GM12878 (cell line): ENCODE results near the gene RRP36. TPM values are rescaled to one million over a fixed set of nuclear protein-coding genes. Genes with fewer than 3 reads are reported as not detected.

Experiments used
- ATAC-seq: fragments of 200-7000 bp; cut with Tn5 transposase; 3 replicates; pipeline ENCODE4 v1.9.1; 2020; ENCODE audit warnings: mild to moderate bottlenecking, moderate library complexity
- BruUV-seq: library from RNA; stranded (reverse); fragments of 400-500 nt; replicated peaks from 2 replicates; lab custom pipeline; 2021; lab: Mats Ljungman, UMichigan
- CTCF ChIA-PET: fragments of 300-600 bp; sonication (Branson Sonifier 250); formaldehyde crosslinking; extraction: SDS; loops from one replicate; lab custom pipeline; 2021; ENCODE audit warnings: inconsistent platforms; lab: Yijun Ruan, JAX
- POLR2A ChIA-PET: fragments of 350-600 bp; formaldehyde crosslinking; extraction: SDS; loops from one replicate; lab custom pipeline; 2021; ENCODE audit warnings: inconsistent platforms; lab: Charles Lee
- RAD21 ChIA-PET: fragments of 300-600 bp; sonication (Branson Sonifier 250); formaldehyde crosslinking; loops from one replicate; lab custom pipeline; 2023; ENCODE audit warnings: antibody characterized with exemption; ENCODE audit not compliant: unreplicated experiment; lab: Charles Lee
- SMC1A ChIA-PET: fragments of 300-600 bp; sonication (Branson Sonifier 250); formaldehyde crosslinking; loops from one replicate; lab custom pipeline; 2023; ENCODE audit not compliant: unreplicated experiment, uncharacterized antibody; lab: Charles Lee
- DNase-seq: peaks from one replicate; pipeline ENCODE4 v3.0.0-alpha.2; 2011; ENCODE audit warnings: low read depth, low spot score
- FAIRE-seq: peaks from 3 replicates; lab custom pipeline; 2011; peaks lifted over from hg19 to GRCh38; lab: Jason Lieb, UNC
- H2AFZ ChIP-seq: 2 replicates; pipeline ENCODE4 v1.6.0; 2011; ENCODE audit warnings: low read depth, low read length, control low read depth; ENCODE audit not compliant: control insufficient read depth
- H3K27ac ChIP-seq: 2 replicates; pipeline ENCODE4 v1.5.1; 2011; ENCODE audit warnings: control low read depth; ENCODE audit not compliant: control insufficient read depth, insufficient read depth
- H3K27me3 ChIP-seq, 2 experiments: replicated peaks in 1 of 2; 2 replicates each; pipeline versions ENCODE4 v1.6.0 to v1.6.1; 2011; ENCODE audit warnings: low read length in 1 of 2; ENCODE audit not compliant: control insufficient read depth in 2 of 2, insufficient read depth in 2 of 2
- H3K36me3 ChIP-seq, 2 experiments: 2 replicates each; pipeline ENCODE4 v1.5.1; 2011; ENCODE audit warnings: low read length in 1 of 2; ENCODE audit not compliant: control insufficient read depth in 2 of 2, insufficient read depth in 2 of 2
- H3K4me1 ChIP-seq: 2 replicates; pipeline ENCODE4 v1.6.1; 2011; ENCODE audit warnings: mild to moderate bottlenecking, low read length, moderate library complexity, mixed read lengths; ENCODE audit not compliant: control insufficient read depth, insufficient read depth
- H3K4me2 ChIP-seq: 2 replicates; pipeline ENCODE4 v1.6.0; 2011; ENCODE audit warnings: control low read depth; ENCODE audit not compliant: control insufficient read depth, insufficient read depth
- H3K4me3 ChIP-seq: fragments of 200-600 bp; sonication (generic); 2 replicates; pipeline ENCODE4 v1.5.1; 2016
- H3K79me2 ChIP-seq: 2 replicates; pipeline ENCODE4 v1.6.0; 2011; ENCODE audit warnings: low read length; ENCODE audit not compliant: control insufficient read depth, insufficient read depth
- H3K9ac ChIP-seq: 2 replicates; pipeline ENCODE4 v1.8.0; 2011; ENCODE audit warnings: low read length, control low read depth, mixed read lengths; ENCODE audit not compliant: control insufficient read depth, insufficient read depth
- H3K9me3 ChIP-seq: replicated peaks from 3 replicates; pipeline ENCODE4 v1.5.1; 2011; ENCODE audit warnings: mild to moderate bottlenecking, low read length; ENCODE audit not compliant: control insufficient read depth, insufficient read depth
- H4K20me1 ChIP-seq: 2 replicates; pipeline ENCODE4 v1.6.0; 2011; ENCODE audit not compliant: control insufficient read depth, insufficient read depth
- CHD1 ChIP-seq: IDR thresholded peaks from 2 replicates; pipeline ENCODE4 v1.6.1; 2012; ENCODE audit warnings: low read depth, low read length, improper control_type of control experiment
- CREM ChIP-seq: IDR thresholded peaks from 2 replicates; pipeline ENCODE4 v1.6.1; 2014; ENCODE audit warnings: antibody characterized with exemption, low read depth
- PAX8 ChIP-seq: fragments of 450-650 bp; IDR thresholded peaks from 2 replicates; pipeline ENCODE4 v1.6.1; 2017; ENCODE audit warnings: mild to moderate bottlenecking, moderate library complexity
- SUZ12 ChIP-seq: fragments of 200-600 bp; sonication (generic); IDR thresholded peaks from one replicate; pipeline ENCODE4 v1.6.1; 2018; ENCODE audit warnings: antibody characterized with exemption, mild to moderate bottlenecking; ENCODE audit not compliant: unreplicated experiment
- WGBS: methylation state at CpG from one replicate; pipeline ENCODE4 v1.1.6; 2016; ENCODE audit warnings: low lambda C conversion rate; ENCODE audit not compliant: insufficient replicate concordance, insufficient coverage; ENCODE audit errors: missing lambda C conversion rate; 5-methylcytosine and 5-hydroxymethylcytosine counted together
- in situ Hi-C: fragments of 300-500 bp; cut with MboI; formaldehyde crosslinking; loops from 9 replicates; pipeline ENCODE4 v1.14.3; 2018; ENCODE audit warnings: mixed read lengths
- intact Hi-C: fragments of 100-400 bp; cut with micrococcal nuclease; formaldehyde crosslinking; loops from one replicate; pipeline ENCODE4 v1.14.2; 2022; ENCODE audit not compliant: unreplicated experiment
- polyA plus RNA-seq, 11 experiments: library from polyadenylated mRNA; depleted of rRNA in 4 of 11; unstranded in 6 of 11; stranded (reverse) in 5 of 11; fragments of >200 nt; fragmentation: Nextera tagmentation in 4 of 11; fragmentation: Illumina TruSeq in 1 of 11; extraction: Ambion mirVana in 4 of 11; extraction: Trizol in 1 of 11; gene quantifications; 1 replicate in 1 of 11; 2 replicates in 10 of 11; pipeline versions ENCODE4 v1.2.1 to v1.2.3, GENCODE V29; 2011 to 2016; ENCODE audit warnings: inconsistent platforms in 2 of 11, missing spikeins in 2 of 11, low read depth in 1 of 11
- total RNA-seq, 4 experiments: library from RNA; depleted of rRNA in 3 of 4; stranded (reverse); fragments of >200 nt in 3 of 4; fragmentation: Illumina TruSeq in 1 of 4; extraction: Trizol in 1 of 4; gene quantifications; 2 replicates each; pipeline versions ENCODE4 v1.2.1 to v1.2.3, GENCODE V29; 2013 to 2021

RRP36 gene
- total and polyA plus RNA-seq, 10 of the 15 experiments (the other 5 are each of a cell fraction or from before 2014, with no cell fraction given) = 17.6 to 101 (median 69.7) TPM

DNA sequence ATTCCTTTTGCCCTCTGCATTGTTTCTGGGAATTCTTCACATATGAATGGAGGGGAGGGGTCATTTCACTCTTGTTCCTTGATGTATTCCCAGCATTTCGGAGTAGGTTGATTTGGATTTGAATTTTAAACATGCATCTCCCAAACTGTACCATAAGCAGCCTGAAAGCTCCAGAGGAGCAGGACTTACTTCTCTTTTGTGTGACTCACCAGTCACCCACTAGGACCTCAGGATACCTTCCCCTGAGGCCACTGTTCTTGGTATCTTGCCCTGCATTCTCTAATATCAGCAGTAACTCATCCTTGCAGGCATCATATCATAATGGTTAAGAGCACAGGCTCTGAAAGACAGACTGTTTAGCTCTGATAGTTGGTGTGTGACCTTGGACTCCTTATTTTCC, 37.1 kb downstream of the RRP36 start:
- no peaks in the 10 kb centered on the region for H3K9me3 ChIP-seq
- no peaks in the 10 kb centered on the region for H3K27me3 ChIP-seq
- H3K4me3 ChIP-seq = peak overlapping the region; percentile 95
- no peaks in the 10 kb centered on the region; a peak in 2 of 4 replicates for H3K36me3 ChIP-seq
- intact Hi-C loops = loop anchor here (5.0 kb wide), 1 partner anchor 156 kb away; no protein-coding TSS in a partner anchor
- ATAC-seq (no peak), FAIRE-seq (peak; percentile 18), DNase-seq (no peak)
- TF ChIP-seq SUZ12 (no peak), PAX8 (0 out of 2 replicates have a peak, but pooled peaks have one; percentile 48), CHD1 (no peak), CREM (no peak)
- POLR2A ChIA-PET = interaction anchor here (0.9 to 2.5 kb wide), 3 partner anchors 35 to 129 kb away, joined by 5 to 19 read pairs (median 12); partner anchors contain the start of genes CNPY3, KLHDC3 and MEA1
- H3K79me2 ChIP-seq = peaks cover 19% of the 10 kb centered on the region
- peaks cover 3% of the 10 kb centered on the region for H3K4me1 ChIP-seq
- H3K27ac ChIP-seq = peak overlapping the region; percentile 87
- BruUV-seq = no TSS peak
- SMC1A ChIA-PET = interaction anchor here (0.7 to 2.2 kb wide), 5 partner anchors 44 to 158 kb away, joined by 3 to 10 read pairs (median 5); partner anchors contain the start of genes KLHDC3 and MEA1
- CTCF ChIA-PET = interaction anchor here (0.9 kb wide), 1 partner anchor 38 kb away, joined by 3 read pairs; no protein-coding TSS in a partner anchor
- in situ Hi-C loops = no loop called here
- RAD21 ChIA-PET = interaction anchor here (1.3 kb wide), 3 partner anchors 38 to 48 kb away, joined by 4 to 8 read pairs (median 5); partner anchors contain the start of gene KLHDC3
- peak overlapping the region; percentile 94 for H3K4me2 ChIP-seq
- WGBS = 0% methylated on average over 1 of the region's 1 CpG
- H4K20me1 ChIP-seq = no peaks in the 10 kb centered on the region
- peak overlapping the region; percentile 89 for H3K9ac ChIP-seq
- H2AFZ ChIP-seq = no peak overlapping the region
